Stimulated activated CD8-positive, alpha-beta memory T cell treated with anti-CD3 and anti-CD28 coated beads, Interleukin-15, amount 100 ng/mL, for 4 hours (primary cell): ENCODE measurements around the gene ADRA2B.

Source experiments
- DNase-seq, 2 donors: peaks; one replicate each; pipeline ENCODE4 v3.0.0-alpha.2; 2020; ENCODE audit warnings: low read depth in 2 of 2

Gene ADRA2B

DNA sequence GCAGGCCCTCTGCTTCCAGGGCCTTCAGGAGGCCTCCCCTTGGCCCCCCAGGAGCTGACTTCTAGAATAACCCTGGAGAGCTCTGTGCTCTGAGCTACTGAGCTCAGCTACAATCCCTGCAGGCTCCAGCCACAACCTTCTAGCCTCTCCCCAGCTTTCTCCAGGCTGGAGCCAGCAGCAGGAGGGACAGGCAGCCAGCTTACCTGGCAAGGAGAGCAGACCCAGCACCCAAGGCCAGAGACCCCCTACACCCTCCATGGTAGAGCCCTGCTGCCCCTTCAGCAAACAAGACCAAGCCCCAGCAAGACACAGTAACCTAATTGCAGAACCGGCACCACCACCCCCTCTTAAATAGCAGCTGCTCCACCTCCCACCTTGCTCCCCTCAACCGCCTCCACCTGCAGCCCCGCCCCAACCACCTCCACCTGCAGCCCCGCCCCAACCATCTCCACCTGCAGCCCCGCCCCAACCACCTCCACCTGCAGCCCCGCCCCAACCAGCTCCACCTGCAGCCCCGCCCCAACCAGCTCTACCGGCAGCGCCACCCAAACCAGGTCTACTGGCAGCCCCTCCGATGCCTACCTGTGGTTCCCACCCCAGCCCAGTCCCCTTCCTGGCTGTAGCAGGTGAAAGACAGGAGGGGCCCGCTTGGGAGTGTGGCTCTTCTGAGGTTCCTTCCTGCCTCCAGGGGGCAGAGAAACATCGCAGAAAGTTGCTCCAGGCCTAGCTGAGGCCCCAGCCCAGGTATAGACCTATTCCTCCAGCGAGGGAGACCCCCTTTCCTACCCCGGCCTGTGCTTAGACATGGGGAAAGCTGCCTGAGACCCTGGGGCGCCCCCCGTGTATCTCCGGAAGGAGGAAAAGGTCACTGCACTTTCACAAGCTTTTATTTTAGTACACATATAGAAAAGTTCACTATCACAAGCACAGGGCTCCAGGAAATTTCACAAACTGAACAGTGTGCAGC, 22.1 kb upstream of the ADRA2B start, which contains the start of gene ASTL:
TSS of gene ASTL (minus strand) at position 324 of the 967 bp plus-strand sequence. CDS start at position 258, 66 bp downstream.
- no peak for DNase-seq

DNA sequence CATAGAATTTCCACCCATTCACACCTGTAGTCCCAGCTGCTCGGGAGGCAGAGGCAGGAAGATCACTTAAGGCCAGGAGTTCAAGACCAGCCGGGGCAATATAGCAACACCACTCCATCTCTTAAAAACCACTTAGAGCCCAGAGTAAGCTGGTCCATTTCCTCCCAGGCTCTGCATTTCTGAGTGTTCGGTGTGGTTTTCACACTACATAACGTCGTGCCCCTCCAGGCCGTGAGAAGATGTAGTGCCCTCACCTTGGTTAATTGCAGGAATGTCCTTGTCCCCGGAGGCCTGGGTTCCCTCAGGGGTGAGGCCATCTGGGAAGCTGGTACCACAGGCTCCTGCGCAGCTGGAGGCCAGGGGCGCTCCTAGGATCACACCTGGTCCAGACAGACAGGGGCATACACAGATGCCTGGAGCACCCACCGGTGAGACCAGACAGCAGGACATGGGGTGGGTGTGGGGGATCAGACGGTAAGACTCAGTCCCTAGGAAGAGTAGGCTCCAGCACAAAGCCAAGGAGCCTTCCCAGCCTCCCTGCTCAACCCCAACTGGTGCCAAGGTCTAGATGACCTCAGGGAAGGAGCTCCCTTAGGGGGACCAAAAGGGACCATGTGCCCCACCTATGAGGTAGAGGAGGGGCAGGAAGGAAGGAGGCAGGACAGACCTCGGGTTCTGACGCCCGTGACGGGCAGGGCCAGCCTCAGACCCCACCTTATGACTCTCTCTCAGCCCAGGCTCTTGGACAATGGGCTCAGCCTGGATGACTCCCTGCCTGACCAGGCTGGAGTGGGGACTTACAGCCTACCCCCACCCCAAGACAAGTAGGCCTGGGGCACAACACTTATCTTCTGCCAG, 21.2 kb upstream of the ADRA2B start:
- no peak for DNase-seq

DNA sequence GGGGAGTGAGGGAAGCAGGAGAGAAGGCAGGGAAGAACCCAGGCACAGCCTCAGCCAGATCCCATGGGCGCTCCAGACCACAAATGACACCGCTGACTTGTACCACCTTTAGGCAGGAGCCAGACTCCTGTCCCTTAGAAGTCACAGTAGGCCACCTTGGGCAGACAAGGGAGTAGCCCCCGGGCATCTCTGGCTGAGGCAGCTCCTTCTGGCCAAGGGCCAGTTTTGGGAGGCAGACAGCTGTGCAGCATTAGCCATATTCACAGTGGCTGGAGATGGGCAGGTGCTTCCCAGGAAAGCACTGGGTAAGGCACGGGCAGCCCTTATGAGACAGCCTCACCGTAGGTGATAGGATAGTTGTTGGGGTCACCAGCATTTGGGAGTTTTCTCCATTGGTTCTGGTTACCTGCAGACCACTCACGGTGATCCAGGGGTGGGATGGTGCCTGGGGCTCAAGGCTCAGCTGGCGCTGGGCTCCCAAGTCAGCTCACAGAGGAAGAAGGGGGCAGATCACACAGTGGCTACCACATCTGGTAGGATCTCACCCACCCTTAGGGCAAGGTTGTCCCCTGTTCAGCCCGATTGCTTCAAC, 19.9 kb upstream of the ADRA2B start:
- no peak for DNase-seq

DNA sequence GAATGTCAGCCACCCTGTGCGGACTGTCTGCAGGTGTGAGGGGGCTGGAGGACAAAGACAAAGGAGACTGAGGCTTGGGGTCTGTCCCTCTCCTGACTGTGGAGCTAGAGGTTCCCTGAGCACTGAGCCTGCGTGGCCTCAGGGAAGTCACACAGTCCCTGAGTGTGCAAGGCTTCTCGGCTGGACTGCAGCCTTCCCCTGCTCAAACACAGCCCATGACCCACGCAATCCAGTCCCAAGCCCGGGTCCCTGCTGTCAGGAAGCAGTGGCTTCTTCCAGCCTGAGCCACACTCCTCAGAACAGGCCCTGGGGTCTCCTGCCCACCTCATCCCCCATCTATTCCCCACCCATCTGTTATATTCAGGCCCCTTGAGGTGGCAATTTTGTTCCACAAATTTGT, 19.2 kb upstream of the ADRA2B start:
- no peak for DNase-seq

DNA sequence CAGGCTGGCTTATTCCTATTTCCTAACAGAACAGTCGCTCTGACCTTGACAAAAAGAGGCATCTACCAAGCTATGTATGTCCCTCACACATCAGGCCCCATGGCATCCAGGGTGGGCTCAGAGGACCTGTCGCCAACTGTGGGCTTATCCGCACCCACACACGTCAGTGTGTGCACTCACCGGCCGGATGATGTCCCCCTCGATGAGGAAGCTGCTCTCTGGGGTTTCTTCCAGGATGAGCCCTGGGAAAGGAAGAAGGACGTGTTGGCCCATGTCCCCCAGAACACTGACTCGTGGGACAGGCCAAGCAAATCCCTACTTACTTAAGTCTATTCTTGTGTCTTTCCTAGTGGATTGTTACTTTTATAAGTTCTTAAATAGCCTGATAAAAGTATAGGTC, 18.8 kb upstream of the ADRA2B start:
- no peak for DNase-seq

DNA sequence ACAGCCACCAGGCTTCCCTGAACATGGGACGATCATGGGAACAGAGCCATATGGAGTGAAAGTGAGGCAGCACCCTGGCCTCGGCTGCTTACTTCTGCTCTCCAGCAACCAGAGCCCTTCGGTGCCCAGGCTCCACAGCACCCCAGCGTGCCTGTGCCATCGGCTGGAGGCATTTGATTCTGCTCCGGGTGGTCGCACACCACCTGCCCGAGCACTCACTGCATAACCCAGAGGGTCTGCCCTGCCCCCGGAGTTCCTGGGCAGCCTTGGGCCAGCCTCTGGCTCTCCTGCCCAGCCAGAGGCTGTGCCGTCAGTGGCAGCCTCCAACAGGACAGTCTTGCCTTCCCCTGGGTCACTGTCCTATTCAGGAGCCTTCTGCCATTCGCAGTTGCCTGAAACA, 18.1 kb upstream of the ADRA2B start:
- no peak for DNase-seq

DNA sequence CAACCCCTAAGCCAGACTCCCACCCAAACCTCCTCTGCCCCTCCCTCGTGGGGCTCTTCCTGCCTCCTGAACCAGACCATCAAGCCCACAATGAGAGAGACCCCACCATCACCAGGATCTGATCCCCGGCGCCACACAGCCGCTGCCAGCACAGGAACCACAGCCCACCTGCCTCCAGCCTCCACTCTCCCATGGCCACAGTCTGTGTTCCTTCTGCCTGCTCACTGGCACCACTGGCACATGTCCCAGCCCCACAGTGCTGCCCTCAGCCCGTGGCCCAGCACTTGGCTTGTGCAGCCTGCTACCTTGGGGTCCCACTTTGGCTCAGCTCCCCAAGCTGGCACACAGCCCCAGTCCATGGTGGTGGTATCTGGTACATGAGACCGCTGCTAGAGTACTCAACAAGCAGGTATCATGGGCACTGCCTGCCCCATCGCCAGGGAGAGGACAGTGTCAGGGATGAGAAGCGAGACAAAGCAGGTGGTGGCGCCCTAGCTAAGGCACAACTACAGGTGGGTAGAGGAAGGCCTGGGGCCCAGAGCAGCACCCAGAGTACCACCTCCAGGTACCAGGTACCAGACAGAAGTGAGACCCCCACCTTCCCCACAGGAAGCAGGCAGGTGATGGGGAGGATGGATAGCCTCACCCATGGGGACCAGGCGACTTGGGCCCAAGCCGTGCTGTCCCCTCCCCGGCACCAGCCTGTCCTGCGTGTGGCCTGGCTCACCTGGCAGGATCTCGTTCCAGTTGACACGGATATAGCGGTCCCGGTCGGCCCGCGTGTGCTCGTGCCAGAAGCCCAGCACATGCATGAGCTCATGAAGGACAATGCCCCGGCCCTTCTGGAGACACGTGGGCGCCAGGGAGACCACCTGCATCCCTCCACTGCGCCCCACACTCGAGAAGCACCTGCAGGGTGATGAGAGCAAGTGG, 15.7 kb upstream of the ADRA2B start:
- DNase-seq, result no peak

DNA sequence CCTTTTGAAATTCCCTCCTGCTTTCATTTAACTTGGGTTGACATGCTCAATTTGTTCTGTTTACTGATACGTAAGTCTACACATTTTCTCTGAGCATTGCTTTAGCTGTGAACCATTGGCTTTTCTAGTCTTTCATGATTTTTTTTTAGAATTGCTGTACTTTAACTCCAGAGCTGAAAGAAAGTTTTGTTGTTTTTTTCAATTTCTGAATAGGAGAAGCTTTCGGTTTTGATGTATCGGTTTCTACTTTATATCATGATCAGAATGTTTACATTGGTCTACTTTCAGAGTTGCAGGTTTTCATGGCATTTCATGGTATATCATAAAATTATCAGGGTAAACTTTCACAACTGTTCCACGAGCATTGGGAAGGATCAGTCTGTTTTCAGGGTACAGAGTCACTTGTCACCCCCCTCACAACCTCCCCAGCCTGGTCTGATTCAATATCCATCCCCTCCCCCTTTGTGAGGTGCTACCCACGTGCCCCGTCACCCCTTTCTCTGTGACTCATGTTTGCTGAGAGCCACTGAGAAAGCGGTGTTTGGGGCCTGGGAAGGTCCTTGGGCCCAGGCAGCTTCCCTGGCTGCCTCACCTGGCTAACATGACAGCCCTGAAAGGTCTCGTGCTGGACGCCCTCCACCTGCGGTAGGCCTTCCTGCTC, 14.9 kb upstream of the ADRA2B start:
- DNase-seq, result no peak

DNA sequence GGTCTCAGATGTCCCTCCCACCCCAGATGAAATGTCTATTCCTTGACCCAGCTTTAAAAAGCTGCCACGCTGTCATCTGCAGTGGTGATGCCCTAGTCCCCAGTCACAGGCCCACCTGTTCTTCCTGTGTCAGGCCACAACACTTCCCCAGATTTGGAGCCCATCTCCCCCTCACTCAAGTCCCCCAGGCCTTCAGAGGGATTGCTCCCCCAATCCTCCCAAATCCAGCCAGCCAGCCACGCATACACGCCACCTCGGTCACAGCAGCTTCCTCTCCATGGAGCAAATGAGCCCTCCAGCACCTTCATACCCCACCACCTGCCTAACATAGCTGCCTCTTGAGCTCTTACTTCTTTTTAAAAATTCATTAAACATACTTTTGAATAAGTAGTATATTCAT, 14.1 kb upstream of the ADRA2B start:
- DNase-seq, result no peak

DNA sequence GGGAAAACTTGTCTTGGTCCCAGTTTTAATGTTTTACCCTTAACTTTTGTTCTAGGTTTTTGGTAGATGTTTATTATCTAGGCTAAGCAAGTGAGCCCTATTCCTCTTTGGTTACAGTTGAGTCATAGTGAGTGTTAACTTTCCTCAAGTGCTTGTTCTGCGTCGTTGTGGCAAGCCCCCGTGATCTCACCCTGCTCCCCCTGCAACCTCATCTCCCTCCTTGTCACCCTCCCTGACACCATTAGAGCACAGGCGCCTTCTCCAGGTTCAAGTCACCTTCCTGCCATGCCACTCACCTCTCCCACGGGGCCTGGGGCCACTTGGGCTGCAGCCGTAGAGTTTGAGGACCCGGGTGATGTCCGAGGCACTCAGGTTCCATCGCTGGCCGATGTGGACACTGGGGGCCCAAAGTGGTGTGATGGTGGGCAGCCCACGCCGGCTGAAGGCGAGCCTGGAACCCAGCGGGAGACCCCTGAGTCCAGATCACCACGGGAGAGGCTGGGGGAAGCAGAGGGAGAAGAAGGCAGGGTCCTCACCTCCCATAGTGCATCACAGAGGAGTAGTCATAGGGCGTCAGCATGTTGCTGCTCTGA, 13.3 kb upstream of the ADRA2B start:
- no peak for DNase-seq

DNA sequence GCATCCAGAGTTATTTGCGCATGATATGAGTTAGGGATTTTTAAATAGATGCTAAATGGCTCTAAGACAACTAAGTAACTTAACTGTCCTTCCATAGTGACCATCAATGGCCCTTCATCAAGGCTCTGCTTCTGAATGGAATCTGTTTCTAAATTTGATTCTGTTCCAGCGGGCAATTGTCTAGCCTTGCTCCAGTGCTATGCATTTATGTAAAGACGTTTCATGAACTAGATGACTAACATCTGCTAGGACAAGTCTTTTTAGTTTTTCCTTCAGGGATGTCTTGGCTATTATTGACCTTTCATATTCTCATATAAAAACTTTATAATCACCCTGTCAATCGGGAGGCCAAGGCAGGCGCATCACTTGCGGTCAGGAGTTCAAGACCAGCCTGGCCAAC, 12.1 kb upstream of the ADRA2B start:
- DNase-seq, result no peak

DNA sequence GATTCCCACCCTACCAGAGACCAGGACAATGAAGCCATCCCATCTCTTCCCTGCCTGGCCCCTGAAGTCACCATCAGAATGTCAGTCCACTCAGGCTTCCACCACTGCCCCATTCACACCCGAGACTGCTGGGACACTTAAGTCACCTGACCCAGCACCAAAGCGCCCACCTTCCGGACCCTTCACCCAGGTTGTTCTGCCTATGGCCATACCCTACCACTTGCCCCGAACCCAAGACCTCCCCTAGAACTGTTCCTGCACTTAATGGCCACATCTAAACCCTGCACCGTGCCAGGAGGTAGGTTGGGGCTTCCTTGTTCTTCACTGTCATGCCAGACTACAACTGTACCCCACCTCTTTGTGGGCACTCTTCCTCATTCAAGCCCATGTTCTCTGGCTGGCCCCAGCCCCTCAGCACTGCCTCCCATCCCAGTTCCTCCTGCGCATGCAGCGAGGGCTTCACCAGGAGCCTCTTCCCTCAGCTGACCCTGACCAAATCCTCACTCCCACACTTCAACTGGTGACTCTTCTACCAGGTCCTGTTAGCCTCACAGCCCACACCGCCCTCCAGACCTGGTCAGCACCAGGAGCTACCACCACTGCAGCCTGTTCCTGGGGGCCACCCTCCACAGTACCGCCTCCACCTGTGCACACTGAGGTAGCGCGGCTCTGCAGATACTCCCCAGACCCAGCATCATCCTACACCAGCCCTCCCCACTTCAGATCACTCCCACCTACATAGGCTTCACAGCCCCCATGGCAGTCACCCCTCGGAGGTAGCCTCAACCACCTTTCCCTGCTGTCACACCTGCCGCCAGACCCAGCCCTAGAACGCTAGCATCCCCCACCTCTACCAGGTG, 8.3 kb upstream of the ADRA2B start:
- no peak for DNase-seq

DNA sequence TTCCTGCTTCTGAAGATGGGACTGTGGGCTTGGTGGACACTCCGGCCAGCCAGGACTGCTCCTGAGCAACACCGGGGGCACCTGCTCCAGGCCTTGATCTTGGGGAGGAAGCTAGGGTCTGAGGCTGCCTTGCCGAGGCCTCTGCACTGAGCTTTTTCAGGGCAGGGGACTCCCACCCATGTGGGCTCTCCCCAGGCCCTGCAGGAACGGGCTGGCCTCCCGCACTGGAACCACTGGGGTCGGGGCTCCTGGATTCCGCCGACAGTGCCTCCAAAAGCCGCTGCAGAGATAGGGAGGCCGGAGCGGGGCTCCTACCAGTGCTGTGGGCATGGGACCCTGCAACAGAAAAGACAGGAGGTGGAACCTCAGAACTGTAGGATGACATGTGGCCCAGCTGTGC, 7.6 kb upstream of the ADRA2B start:
- no peak for DNase-seq

DNA sequence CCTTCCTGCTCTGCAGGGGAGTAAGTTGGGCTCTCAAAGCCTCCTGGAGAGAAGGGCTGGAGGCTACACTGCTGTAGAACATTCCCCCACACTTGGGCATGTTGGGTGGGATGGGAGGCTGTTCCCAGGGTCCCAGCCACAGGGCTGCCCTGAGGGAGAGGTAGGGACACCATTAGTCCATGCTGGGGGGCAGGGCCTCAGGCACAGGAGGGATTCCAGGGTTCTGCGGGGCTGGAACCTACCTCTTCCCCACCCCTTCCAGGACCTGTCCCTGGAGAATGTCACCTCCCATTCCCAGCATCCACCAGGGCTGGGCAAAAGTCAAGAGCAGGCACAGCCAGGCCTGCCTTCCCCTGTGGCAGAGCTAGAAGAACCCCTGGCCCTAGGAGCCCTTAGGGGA, 6.9 kb upstream of the ADRA2B start:
- no peak for DNase-seq

DNA sequence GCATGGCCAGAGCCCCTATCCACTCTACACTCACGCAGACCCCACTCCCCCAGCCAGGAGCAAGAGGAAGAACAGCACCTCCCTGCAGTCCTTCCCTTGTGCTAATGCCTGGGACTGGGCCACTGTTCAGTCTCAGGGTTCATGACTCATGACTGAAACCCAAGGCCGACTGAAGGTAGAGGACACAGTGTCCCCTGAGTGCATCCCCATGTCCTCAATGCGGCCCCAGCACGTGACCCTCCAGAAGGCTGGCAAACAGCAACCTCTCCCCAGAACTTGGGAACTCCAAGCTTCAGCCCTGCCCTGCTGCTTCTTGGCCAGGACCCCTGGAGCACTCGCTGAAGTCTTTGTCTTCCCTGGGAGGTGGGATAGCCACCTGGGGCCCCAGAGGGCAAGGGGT, 6.0 kb upstream of the ADRA2B start:
- no peak for DNase-seq

DNA sequence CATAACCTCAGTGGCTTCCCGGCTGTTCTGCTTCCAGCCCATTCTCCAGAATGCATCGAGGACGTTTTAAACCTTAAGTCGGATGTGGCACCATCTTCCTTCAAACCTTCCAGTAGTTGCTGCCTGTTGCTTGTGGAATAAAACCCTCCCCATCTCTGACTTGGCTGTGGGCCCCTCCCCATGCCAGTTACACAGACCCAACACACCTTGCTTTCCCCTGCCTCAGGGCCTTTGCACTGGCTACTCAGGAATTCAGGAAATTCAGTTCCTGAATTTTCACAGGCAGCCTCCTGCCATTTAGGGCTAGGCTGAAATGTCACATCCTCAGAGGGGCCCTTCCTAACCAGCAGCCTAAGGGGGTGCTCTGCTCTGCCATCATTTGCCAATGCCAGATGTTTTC, 5.0 kb upstream of the ADRA2B start:
- DNase-seq, result no peak

DNA sequence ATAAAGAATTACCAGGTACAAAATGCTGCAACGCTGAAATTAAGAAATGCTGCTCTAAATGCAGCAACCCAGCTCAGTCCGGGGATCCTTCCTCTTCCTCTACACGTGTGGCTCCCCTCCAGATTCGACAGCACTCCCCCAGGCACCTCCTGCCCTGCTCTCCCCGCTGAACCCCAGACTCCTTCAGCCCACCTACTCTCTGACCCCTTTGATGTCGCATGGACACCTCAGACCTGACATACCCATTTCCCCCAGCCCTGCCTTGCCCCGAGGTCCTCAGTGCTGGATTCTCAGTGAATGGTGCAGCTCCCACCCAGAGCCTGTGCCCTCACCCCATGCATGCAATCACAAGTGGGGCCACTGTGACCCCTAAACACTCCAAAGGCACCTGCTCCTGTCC, 4.6 kb upstream of the ADRA2B start:
- DNase-seq, result no peak

DNA sequence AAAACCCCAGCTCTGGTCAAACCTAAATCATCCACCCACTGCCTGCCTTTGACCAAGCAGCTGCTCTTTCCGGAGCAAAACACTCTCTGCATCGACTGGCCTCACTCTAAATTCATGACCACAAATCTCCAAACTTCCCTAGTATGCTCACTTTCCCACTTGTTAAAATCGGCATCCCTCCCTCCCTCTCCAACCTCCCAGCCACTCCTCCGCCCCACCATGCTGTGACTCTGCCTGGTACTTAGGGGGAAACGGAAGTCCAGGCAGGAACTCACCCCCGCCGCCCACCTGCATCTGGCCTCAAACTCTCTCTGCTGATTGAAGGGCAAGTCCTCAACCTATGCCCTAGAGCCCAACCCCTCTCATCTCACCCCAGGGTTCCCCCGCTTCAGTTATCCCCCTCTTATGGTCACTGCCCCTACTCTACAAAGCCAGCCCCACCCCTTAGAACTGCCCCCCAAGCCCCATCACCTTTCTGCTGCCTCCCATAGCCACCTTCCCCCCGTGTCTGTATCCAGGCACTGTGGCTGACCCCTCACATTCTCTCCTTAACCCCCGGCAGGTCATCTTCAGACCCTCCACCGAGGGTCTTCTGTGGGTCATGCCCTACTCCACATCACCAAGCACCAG, 3.8 kb upstream of the ADRA2B start:
- no peak for DNase-seq

DNA sequence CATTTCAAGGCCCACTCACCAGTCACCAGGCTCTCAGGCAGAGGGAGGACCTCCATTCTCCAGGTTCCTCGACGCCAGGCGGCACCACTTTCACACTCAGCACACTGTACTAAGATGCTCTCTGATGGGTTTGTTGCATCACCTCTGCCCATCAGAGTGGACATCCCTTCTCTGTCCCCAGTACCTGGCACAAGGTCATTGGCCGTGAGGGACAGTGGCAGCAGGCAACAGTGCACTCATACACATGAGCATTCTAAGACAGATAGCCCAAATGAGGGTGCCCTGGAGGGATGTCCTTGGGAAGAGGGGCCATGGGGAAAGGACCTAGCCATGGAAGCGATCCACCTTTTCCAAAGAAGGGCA, 3.0 kb upstream of the ADRA2B start:
- DNase-seq, result no peak
